Measurements from ENCODE around the gene MLIP. TPM values are rescaled to one million over a fixed set of nuclear protein-coding genes. Genes with fewer than 3 reads are reported as not detected.

Gene MLIP
- total and polyA plus RNA-seq, 2 experiments from 2014 or later = not detected

DNA sequence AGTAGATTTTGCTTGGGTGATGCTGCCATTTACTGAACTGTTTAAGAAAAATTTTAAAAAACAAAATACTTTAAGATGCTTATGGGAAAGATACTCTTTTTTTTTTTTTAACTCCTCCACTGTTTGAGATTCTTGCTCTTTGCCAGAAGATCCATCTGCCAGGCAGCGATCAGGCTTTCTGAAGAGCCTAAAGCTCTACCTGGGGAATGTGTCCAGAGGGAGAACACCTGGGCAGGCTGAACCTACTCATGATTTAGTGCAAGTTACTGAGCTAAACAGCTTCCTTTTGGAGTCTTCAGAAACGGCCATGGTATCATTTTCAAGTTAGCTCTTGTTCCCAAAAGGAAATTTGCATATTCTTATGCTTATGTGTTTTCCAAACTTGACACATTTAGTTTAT, 23.5 kb upstream of the MLIP start (continued):
- no peak for TF ChIP-seq CREB1 (CRISPR knock-in tag; IDR thresholded peaks at IDR 0.05; ENCODE audit: low read depth)
- TF ChIP-seq, protein P1, sequence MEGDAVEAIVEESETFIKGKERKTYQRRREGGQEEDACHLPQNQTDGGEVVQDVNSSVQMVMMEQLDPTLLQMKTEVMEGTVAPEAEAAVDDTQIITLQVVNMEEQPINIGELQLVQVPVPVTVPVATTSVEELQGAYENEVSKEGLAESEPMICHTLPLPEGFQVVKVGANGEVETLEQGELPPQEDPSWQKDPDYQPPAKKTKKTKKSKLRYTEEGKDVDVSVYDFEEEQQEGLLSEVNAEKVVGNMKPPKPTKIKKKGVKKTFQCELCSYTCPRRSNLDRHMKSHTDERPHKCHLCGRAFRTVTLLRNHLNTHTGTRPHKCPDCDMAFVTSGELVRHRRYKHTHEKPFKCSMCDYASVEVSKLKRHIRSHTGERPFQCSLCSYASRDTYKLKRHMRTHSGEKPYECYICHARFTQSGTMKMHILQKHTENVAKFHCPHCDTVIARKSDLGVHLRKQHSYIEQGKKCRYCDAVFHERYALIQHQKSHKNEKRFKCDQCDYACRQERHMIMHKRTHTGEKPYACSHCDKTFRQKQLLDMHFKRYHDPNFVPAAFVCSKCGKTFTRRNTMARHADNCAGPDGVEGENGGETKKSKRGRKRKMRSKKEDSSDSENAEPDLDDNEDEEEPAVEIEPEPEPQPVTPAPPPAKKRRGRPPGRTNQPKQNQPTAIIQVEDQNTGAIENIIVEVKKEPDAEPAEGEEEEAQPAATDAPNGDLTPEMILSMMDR (conservative IDR thresholded peaks at IDR 0.05; ENCODE audit: low read depth in 2 of 2) = no peak
- no peak for TF ChIP-seq ZNF114 (CRISPR knock-in tag; IDR thresholded peaks at IDR 0.05)

DNA sequence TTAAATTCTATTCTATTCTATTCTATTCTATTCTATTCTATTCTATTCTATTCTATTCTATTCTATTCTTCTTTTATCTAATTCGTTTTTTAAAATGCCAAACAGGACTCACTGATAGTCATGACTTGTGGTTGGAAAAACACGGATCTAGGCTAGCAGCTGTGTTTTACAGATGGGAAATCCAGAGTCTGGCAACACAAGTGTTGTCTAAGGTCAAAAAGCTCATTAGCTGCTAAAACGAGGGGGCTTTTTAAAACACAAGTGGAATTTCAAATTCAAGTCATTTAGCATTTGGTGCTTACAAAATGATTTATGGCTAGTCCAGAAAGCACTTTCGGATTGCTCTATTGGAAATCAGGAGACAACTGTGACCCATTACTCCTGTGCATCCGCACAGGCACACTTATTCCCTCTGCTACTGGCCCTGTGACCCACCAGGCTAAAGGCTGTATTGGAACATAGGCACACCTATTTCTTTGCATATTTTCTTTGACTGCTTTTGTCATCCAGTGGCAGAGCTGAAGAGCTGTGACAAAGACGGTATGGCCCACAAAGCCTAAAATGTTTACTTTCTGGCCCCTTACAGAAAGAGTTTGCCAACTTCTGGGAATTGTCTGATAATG, 17.8 kb upstream of the MLIP start:
- no peaks in the 10 kb centered on the region for H3K4me1 Mint-ChIP-seq
- H3K27me3 ChIP-seq (ENCODE audit: insufficient read depth) = no peaks in the 10 kb centered on the region
- no peak overlapping the region for H3K4me3 Mint-ChIP-seq
- ATAC-seq (no peak), DNase-seq (ENCODE audit: low spot score) (no peak)
- no peak overlapping the region for H3K27ac Mint-ChIP-seq
- H3K27ac ChIP-seq (ENCODE audit: low read depth) = no peak overlapping the region
- no peak overlapping the region for H2AFZ ChIP-seq
- no peaks in the 10 kb centered on the region for H3K36me3 Mint-ChIP-seq (ENCODE audit: low read depth)
- H4K20me1 ChIP-seq (replicated peaks; ENCODE audit: insufficient read depth) = no peaks in the 10 kb centered on the region
- no peaks in the 10 kb centered on the region for H3K4me1 ChIP-seq (ENCODE audit: insufficient read depth)
- H3K4me3 ChIP-seq = no peak overlapping the region
- H3F3A ChIP-seq (replicated peaks; ENCODE audit: low read depth) = no peaks in the 10 kb centered on the region
- H3K9me3 Mint-ChIP-seq = no peaks in the 10 kb centered on the region
- H3K9me2 ChIP-seq (ENCODE audit: insufficient read depth) = 0 out of 2 replicates have a peak, but pooled peaks cover 4% of the 10 kb centered on the region
- H3K4me2 ChIP-seq = no peak overlapping the region
- peaks cover 2% of the 10 kb centered on the region for H3K27me3 Mint-ChIP-seq (ENCODE audit: insufficient read depth, low read depth, poor library complexity)
- H3K36me3 ChIP-seq (ENCODE audit: insufficient read depth) = no peaks in the 10 kb centered on the region
- H3K79me2 ChIP-seq (replicated peaks; ENCODE audit: insufficient read depth) = no peaks in the 10 kb centered on the region
- TF ChIP-seq EZH2 (IDR thresholded peaks at IDR 0.05; ENCODE audit: low read depth, unreplicated experiment) (no peak), JUNB (IDR thresholded peaks at IDR 0.05; ENCODE audit: unreplicated experiment) (no peak), NANOG (IDR thresholded peaks at IDR 0.05; ENCODE audit: borderline replicate concordance) (no peak), EZH2phosphoT487 (IDR thresholded peaks at IDR 0.05; ENCODE audit: unreplicated experiment) (no peak), ZNF331 (CRISPR knock-in tag; IDR thresholded peaks at IDR 0.05; ENCODE audit: low read depth) (no peak), POLR2AphosphoS5 (IDR thresholded peaks at IDR 0.05; ENCODE audit: low read depth) (no peak)
- TF ChIP-seq, protein P1 (conservative IDR thresholded peaks at IDR 0.05; ENCODE audit: low read depth in 2 of 2) = no peak
- TF ChIP-seq, protein P2, sequence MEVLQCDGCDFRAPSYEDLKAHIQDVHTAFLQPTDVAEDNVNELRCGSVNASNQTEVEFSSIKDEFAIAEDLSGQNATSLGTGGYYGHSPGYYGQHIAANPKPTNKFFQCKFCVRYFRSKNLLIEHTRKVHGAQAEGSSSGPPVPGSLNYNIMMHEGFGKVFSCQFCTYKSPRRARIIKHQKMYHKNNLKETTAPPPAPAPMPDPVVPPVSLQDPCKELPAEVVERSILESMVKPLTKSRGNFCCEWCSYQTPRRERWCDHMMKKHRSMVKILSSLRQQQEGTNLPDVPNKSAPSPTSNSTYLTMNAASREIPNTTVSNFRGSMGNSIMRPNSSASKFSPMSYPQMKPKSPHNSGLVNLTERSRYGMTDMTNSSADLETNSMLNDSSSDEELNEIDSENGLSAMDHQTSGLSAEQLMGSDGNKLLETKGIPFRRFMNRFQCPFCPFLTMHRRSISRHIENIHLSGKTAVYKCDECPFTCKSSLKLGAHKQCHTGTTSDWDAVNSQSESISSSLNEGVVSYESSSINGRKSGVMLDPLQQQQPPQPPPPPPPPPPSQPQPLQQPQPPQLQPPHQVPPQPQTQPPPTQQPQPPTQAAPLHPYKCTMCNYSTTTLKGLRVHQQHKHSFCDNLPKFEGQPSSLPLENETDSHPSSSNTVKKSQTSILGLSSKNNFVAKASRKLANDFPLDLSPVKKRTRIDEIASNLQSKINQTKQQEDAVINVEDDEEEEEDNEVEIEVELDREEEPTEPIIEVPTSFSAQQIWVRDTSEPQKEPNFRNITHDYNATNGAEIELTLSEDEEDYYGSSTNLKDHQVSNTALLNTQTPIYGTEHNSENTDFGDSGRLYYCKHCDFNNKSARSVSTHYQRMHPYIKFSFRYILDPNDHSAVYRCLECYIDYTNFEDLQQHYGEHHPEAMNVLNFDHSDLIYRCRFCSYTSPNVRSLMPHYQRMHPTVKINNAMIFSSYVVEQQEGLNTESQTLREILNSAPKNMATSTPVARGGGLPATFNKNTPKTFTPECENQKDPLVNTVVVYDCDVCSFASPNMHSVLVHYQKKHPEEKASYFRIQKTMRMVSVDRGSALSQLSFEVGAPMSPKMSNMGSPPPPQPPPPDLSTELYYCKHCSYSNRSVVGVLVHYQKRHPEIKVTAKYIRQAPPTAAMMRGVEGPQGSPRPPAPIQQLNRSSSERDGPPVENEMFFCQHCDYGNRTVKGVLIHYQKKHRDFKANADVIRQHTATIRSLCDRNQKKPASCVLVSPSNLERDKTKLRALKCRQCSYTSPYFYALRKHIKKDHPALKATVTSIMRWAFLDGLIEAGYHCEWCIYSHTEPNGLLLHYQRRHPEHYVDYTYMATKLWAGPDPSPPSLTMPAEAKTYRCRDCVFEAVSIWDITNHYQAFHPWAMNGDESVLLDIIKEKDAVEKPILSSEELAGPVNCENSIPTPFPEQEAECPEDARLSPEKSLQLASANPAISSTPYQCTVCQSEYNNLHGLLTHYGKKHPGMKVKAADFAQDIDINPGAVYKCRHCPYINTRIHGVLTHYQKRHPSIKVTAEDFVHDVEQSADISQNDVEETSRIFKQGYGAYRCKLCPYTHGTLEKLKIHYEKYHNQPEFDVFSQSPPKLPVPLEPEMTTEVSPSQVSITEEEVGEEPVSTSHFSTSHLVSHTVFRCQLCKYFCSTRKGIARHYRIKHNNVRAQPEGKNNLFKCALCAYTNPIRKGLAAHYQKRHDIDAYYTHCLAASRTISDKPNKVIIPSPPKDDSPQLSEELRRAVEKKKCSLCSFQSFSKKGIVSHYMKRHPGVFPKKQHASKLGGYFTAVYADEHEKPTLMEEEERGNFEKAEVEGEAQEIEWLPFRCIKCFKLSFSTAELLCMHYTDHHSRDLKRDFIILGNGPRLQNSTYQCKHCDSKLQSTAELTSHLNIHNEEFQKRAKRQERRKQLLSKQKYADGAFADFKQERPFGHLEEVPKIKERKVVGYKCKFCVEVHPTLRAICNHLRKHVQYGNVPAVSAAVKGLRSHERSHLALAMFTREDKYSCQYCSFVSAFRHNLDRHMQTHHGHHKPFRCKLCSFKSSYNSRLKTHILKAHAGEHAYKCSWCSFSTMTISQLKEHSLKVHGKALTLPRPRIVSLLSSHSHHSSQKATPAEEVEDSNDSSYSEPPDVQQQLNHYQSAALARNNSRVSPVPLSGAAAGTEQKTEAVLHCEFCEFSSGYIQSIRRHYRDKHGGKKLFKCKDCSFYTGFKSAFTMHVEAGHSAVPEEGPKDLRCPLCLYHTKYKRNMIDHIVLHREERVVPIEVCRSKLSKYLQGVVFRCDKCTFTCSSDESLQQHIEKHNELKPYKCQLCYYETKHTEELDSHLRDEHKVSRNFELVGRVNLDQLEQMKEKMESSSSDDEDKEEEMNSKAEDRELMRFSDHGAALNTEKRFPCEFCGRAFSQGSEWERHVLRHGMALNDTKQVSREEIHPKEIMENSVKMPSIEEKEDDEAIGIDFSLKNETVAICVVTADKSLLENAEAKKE (CRISPR knock-in tag; IDR thresholded peaks at IDR 0.05) = no peak
- TF ChIP-seq, protein P3, sequence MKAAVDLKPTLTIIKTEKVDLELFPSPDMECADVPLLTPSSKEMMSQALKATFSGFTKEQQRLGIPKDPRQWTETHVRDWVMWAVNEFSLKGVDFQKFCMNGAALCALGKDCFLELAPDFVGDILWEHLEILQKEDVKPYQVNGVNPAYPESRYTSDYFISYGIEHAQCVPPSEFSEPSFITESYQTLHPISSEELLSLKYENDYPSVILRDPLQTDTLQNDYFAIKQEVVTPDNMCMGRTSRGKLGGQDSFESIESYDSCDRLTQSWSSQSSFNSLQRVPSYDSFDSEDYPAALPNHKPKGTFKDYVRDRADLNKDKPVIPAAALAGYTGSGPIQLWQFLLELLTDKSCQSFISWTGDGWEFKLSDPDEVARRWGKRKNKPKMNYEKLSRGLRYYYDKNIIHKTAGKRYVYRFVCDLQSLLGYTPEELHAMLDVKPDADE (IDR thresholded peaks at IDR 0.05) = no peak
